WTC11 (cell line): ENCODE measurements around the gene ARX. TPM values are rescaled to one million over a fixed set of nuclear protein-coding genes. Genes with fewer than 3 reads are reported as not detected.

Source experiments
- ATAC-seq: fragments of 200-7000 bp; cut with Tn5 transposase; 2 replicates; pipeline ENCODE4 v1.10.0; 2021; ENCODE audit warnings: mild to moderate bottlenecking, moderate library complexity
- CTCF ChIA-PET: fragments of 300-600 bp; sonication (Branson Sonifier 250); formaldehyde crosslinking; loops from one replicate; lab custom pipeline; 2021; ENCODE audit warnings: antibody characterized with exemption; lab: Charles Lee
- POLR2A ChIA-PET: fragments of 350-600 bp; sonication (Branson Sonifier 250); formaldehyde crosslinking; loops from one replicate; lab custom pipeline; 2021; ENCODE audit warnings: antibody characterized with exemption; lab: Charles Lee
- DNase-seq: peaks from one replicate; pipeline ENCODE4 v3.0.0; 2021; ENCODE audit warnings: low spot score
- H3K27ac Mint-ChIP-seq: 2 replicates; pipeline ENCODE4 v1.8.0; 2021; ENCODE audit warnings: mixed read lengths
- H3K27me3 Mint-ChIP-seq: 2 replicates; pipeline ENCODE4 v1.8.0; 2021; ENCODE audit warnings: low read depth, mild to moderate bottlenecking, moderate library complexity, mixed read lengths
- H3K36me3 Mint-ChIP-seq: 2 replicates; pipeline ENCODE4 v1.8.0; 2021; ENCODE audit warnings: mixed read lengths
- H3K4me1 Mint-ChIP-seq: 2 replicates; pipeline ENCODE4 v1.8.0; 2022; ENCODE audit warnings: mixed read lengths
- H3K4me3 Mint-ChIP-seq: 2 replicates; pipeline ENCODE4 v1.8.0; 2021; ENCODE audit warnings: mild to moderate bottlenecking, moderate library complexity, mixed read lengths
- H3K9me3 Mint-ChIP-seq: 2 replicates; pipeline ENCODE4 v1.8.0; 2021; ENCODE audit warnings: mixed read lengths
- ARID4B ChIP-seq: sonication (generic); formaldehyde crosslinking; IDR thresholded peaks from 2 replicates; pipeline ENCODE4 v1.8.0; 2023; ENCODE audit warnings: missing genetic modification reagents, mild to moderate bottlenecking, borderline replicate concordance
- E2F5 ChIP-seq: sonication (generic); formaldehyde crosslinking; IDR thresholded peaks from 2 replicates; pipeline ENCODE4 v1.8.1; 2022; ENCODE audit warnings: mild to moderate bottlenecking, moderate library complexity, missing genetic modification reagents
- ELF4 ChIP-seq: sonication (generic); formaldehyde crosslinking; IDR thresholded peaks from 2 replicates; pipeline ENCODE4 v1.8.1; 2022; ENCODE audit warnings: low read depth, mild to moderate bottlenecking, moderate library complexity, missing genetic modification reagents
- ERG ChIP-seq: fragments of 250-450 bp; sonication (Bioruptor Pico); IDR thresholded peaks from 2 replicates; pipeline ENCODE4 v1.8.0; 2021; ENCODE audit warnings: mild to moderate bottlenecking
- ESRRA ChIP-seq: sonication (generic); formaldehyde crosslinking; IDR thresholded peaks from 2 replicates; pipeline ENCODE4 v1.8.1; 2022; ENCODE audit warnings: mild to moderate bottlenecking, missing genetic modification reagents, borderline replicate concordance
- GRHL2 ChIP-seq: fragments of 250-450 bp; sonication (Bioruptor Pico); IDR thresholded peaks from 2 replicates; pipeline ENCODE4 v1.8.0; 2022; ENCODE audit warnings: mild to moderate bottlenecking, moderate library complexity; ENCODE audit not compliant: insufficient replicate concordance, severe bottlenecking
- JAZF1 ChIP-seq: fragments of 250-450 bp; sonication (Bioruptor Pico); IDR thresholded peaks from 2 replicates; pipeline ENCODE4 v1.9.0; 2021; ENCODE audit warnings: moderate library complexity, mild to moderate bottlenecking, inconsistent platforms
- MXD4 ChIP-seq: fragments of 250-450 bp; sonication (Bioruptor Pico); IDR thresholded peaks from 2 replicates; pipeline ENCODE4 v1.8.0; 2021; ENCODE audit warnings: mild to moderate bottlenecking, moderate library complexity, borderline replicate concordance
- NFYB ChIP-seq: sonication (generic); formaldehyde crosslinking; conservative IDR thresholded peaks from 2 replicates; pipeline ENCODE4 v1.8.0; 2022; ENCODE audit warnings: low read depth, missing genetic modification reagents
- OVOL2 ChIP-seq: fragments of 250-450 bp; sonication (Bioruptor Pico); IDR thresholded peaks from 2 replicates; pipeline ENCODE4 v1.9.0; 2021; ENCODE audit warnings: mild to moderate bottlenecking, borderline replicate concordance
- TCF7 ChIP-seq: sonication (generic); formaldehyde crosslinking; IDR thresholded peaks from 2 replicates; pipeline ENCODE4 v1.8.0; 2022; ENCODE audit warnings: mild to moderate bottlenecking, low read depth, missing genetic modification reagents, moderate library complexity
- ZNF219 ChIP-seq: sonication (generic); formaldehyde crosslinking; IDR thresholded peaks from 2 replicates; pipeline ENCODE4 v1.8.0; 2023; ENCODE audit warnings: missing genetic modification reagents, mild to moderate bottlenecking, borderline replicate concordance
- ZNF232 ChIP-seq: sonication (generic); formaldehyde crosslinking; IDR thresholded peaks from 2 replicates; pipeline ENCODE4 v1.8.0; 2022; ENCODE audit warnings: mild to moderate bottlenecking, missing genetic modification reagents
- ZNF532 ChIP-seq: fragments of 250-450 bp; sonication (Bioruptor Pico); IDR thresholded peaks from 2 replicates; pipeline ENCODE4 v1.9.0; 2021; ENCODE audit warnings: mild to moderate bottlenecking, borderline replicate concordance
- total RNA-seq: library from RNA; stranded (reverse); gene quantifications from 3 replicates; pipeline ENCODE4 v1.2.3, GENCODE V29; 2021
- TF ChIP-seq, protein P1 (sequence below): sonication (generic); formaldehyde crosslinking; IDR thresholded peaks from 2 replicates; pipeline ENCODE4 v1.8.1; 2023; ENCODE audit warnings: mild to moderate bottlenecking, missing genetic modification reagents, moderate library complexity
- TF ChIP-seq, protein P2 (sequence below): sonication (generic); formaldehyde crosslinking; conservative IDR thresholded peaks from 2 replicates; pipeline ENCODE4 v1.8.1; 2022; ENCODE audit warnings: mild to moderate bottlenecking, missing genetic modification reagents
- TF ChIP-seq, protein P3 (sequence below): sonication (generic); formaldehyde crosslinking; conservative IDR thresholded peaks from 2 replicates; pipeline ENCODE4 v1.8.1; 2023; ENCODE audit warnings: mild to moderate bottlenecking, low read depth, missing genetic modification reagents, moderate library complexity
- TF ChIP-seq, protein P4 (sequence below): sonication (generic); formaldehyde crosslinking; IDR thresholded peaks from 2 replicates; pipeline ENCODE4 v1.8.1; 2023; ENCODE audit warnings: mild to moderate bottlenecking, missing genetic modification reagents, borderline replicate concordance

Gene ARX
- total RNA-seq, 1 experiment from 2014 or later = not detected

DNA sequence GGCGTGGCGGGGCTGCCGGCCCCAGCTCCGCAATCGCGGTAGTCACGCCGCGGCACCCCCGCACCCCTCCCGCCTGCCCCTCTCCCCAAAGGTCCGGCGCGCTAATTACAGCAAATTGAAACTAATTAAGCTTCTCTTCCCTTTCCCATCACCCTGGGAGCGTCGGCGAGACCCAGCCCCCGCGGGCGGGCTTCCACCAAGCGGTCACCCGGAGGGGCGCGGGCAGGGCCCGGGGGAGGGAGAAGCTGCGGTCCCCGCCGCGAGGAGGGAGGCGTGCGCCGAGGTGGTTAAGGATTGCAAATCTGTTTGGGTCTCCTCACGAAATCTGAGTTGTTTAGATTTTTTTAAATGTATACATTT, 13.1 kb downstream of the ARX start:
- no peak for ATAC-seq
- no peaks in the 10 kb centered on the region for H3K36me3 Mint-ChIP-seq
- H3K4me3 Mint-ChIP-seq = peak overlapping the region; percentile 80
- ChIA-PET POLR2A (interaction anchor here (1.1 kb wide), 1 partner anchor 13 kb away, joined by 4 read pairs; the partner anchor contains the start of gene ARX), CTCF (interaction anchor here (0.6 to 2.4 kb wide), 3 partner anchors 18 to 949 kb away, joined by 3 to 11 read pairs (median 4); no protein-coding TSS in a partner anchor)
- H3K27me3 Mint-ChIP-seq = peaks cover 94% of the 10 kb centered on the region
- DNase-seq = no peak
- H3K27ac Mint-ChIP-seq = no peak overlapping the region
- H3K4me1 Mint-ChIP-seq = peaks cover 48% of the 10 kb centered on the region
- no peaks in the 10 kb centered on the region for H3K9me3 Mint-ChIP-seq
- TF ChIP-seq E2F5 (no peak), ARID4B (CRISPR knock-in tag) (no peak), ZNF219 (CRISPR knock-in tag) (no peak), MXD4 (no peak), OVOL2 (CRISPR knock-in tag) (no peak), ZNF532 (CRISPR knock-in tag) (no peak), ERG (CRISPR knock-in tag) (no peak), NFYB (CRISPR knock-in tag) (no peak), ESRRA (CRISPR knock-in tag) (no peak), ELF4 (no peak), JAZF1 (CRISPR knock-in tag) (no peak), ZNF232 (CRISPR knock-in tag) (no peak), GRHL2 (CRISPR knock-in tag) (no peak), TCF7 (no peak)
- TF ChIP-seq, protein P1, sequence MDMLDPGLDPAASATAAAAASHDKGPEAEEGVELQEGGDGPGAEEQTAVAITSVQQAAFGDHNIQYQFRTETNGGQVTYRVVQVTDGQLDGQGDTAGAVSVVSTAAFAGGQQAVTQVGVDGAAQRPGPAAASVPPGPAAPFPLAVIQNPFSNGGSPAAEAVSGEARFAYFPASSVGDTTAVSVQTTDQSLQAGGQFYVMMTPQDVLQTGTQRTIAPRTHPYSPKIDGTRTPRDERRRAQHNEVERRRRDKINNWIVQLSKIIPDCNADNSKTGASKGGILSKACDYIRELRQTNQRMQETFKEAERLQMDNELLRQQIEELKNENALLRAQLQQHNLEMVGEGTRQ = no peak
- TF ChIP-seq, protein P2, sequence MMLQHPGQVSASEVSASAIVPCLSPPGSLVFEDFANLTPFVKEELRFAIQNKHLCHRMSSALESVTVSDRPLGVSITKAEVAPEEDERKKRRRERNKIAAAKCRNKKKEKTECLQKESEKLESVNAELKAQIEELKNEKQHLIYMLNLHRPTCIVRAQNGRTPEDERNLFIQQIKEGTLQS (CRISPR knock-in tag) = no peak
- TF ChIP-seq, protein P3, sequence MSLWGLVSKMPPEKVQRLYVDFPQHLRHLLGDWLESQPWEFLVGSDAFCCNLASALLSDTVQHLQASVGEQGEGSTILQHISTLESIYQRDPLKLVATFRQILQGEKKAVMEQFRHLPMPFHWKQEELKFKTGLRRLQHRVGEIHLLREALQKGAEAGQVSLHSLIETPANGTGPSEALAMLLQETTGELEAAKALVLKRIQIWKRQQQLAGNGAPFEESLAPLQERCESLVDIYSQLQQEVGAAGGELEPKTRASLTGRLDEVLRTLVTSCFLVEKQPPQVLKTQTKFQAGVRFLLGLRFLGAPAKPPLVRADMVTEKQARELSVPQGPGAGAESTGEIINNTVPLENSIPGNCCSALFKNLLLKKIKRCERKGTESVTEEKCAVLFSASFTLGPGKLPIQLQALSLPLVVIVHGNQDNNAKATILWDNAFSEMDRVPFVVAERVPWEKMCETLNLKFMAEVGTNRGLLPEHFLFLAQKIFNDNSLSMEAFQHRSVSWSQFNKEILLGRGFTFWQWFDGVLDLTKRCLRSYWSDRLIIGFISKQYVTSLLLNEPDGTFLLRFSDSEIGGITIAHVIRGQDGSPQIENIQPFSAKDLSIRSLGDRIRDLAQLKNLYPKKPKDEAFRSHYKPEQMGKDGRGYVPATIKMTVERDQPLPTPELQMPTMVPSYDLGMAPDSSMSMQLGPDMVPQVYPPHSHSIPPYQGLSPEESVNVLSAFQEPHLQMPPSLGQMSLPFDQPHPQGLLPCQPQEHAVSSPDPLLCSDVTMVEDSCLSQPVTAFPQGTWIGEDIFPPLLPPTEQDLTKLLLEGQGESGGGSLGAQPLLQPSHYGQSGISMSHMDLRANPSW = no peak
- TF ChIP-seq, protein P4, sequence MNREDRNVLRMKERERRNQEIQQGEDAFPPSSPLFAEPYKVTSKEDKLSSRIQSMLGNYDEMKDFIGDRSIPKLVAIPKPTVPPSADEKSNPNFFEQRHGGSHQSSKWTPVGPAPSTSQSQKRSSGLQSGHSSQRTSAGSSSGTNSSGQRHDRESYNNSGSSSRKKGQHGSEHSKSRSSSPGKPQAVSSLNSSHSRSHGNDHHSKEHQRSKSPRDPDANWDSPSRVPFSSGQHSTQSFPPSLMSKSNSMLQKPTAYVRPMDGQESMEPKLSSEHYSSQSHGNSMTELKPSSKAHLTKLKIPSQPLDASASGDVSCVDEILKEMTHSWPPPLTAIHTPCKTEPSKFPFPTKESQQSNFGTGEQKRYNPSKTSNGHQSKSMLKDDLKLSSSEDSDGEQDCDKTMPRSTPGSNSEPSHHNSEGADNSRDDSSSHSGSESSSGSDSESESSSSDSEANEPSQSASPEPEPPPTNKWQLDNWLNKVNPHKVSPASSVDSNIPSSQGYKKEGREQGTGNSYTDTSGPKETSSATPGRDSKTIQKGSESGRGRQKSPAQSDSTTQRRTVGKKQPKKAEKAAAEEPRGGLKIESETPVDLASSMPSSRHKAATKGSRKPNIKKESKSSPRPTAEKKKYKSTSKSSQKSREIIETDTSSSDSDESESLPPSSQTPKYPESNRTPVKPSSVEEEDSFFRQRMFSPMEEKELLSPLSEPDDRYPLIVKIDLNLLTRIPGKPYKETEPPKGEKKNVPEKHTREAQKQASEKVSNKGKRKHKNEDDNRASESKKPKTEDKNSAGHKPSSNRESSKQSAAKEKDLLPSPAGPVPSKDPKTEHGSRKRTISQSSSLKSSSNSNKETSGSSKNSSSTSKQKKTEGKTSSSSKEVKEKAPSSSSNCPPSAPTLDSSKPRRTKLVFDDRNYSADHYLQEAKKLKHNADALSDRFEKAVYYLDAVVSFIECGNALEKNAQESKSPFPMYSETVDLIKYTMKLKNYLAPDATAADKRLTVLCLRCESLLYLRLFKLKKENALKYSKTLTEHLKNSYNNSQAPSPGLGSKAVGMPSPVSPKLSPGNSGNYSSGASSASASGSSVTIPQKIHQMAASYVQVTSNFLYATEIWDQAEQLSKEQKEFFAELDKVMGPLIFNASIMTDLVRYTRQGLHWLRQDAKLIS (CRISPR knock-in tag) = no peak
